ENCODE results near the gene MUC12.
"Not testable (repeated sequence)": the region's sequence is repeated elsewhere in the genome, so short reads cannot be mapped to it uniquely, and the experiment has no call there.

MUC12 gene

DNA sequence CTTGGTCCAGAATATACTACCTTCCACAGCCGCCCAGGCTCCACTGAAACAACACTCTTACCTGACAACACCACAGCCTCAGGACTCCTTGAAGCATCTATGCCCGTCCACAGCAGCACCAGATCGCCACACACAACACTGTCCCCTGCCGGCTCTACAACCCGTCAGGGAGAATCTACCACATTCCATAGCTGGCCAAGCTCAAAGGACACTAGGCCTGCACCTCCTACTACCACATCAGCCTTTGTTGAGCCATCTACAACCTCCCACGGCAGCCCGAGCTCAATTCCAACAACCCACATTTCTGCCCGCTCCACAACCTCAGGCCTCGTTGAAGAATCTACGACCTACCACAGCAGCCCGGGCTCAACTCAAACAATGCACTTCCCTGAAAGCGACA is 22.9 kb downstream of the MUC12 start:
- not testable (repeated sequence) for DNase-seq (ENCODE audit: low spot score)

GRCh38 chr7:100994671-100995070 is 25.3 kb downstream of the MUC12 start:
- not testable (repeated sequence) for DNase-seq (ENCODE audit: low spot score)

- DNase-seq (ENCODE audit: low spot score), result not testable (repeated sequence)
These were observed 29.2 kb downstream of the MUC12 start for GRCh38 chr7:100998530-100998929.

DNA sequence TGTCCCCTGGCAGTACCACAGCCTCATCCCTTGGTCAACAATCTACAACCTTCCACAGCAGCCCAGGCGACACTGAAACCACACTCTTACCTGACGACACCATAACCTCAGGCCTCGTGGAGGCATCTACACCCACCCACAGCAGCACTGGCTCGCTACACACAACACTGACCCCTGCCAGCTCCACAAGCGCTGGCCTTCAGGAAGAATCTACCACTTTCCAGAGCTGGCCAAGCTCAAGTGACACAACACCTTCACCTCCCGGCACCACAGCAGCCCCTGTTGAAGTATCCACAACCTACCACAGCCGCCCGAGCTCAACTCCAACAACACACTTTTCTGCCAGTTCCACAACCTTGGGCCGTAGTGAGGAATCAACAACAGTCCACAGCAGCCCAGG is 30.0 kb downstream of the MUC12 start:
- not testable (repeated sequence) for DNase-seq (ENCODE audit: low spot score)

- not testable (repeated sequence) for DNase-seq (ENCODE audit: low spot score)
These were observed 30.7 kb downstream of the MUC12 start for GRCh38 chr7:101000025-101000424.

DNA sequence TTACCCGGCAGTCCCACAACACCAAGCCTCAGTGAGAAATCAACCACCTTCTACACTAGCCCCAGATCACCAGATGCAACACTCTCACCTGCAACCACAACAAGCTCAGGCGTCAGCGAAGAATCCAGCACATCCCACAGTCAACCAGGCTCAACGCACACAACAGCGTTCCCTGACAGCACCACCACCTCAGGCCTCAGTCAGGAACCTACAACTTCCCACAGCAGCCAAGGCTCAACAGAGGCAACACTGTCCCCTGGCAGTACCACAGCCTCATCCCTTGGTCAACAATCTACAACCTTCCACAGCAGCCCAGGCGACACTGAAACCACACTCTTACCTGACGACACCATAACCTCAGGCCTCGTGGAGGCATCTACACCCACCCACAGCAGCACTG is 33.0 kb downstream of the MUC12 start:
- not testable (repeated sequence) for DNase-seq (ENCODE audit: low spot score)

GRCh38 chr7:101007361-101007760 is 38.0 kb downstream of the MUC12 start:
- not testable (repeated sequence) for DNase-seq (ENCODE audit: low spot score)

DNA sequence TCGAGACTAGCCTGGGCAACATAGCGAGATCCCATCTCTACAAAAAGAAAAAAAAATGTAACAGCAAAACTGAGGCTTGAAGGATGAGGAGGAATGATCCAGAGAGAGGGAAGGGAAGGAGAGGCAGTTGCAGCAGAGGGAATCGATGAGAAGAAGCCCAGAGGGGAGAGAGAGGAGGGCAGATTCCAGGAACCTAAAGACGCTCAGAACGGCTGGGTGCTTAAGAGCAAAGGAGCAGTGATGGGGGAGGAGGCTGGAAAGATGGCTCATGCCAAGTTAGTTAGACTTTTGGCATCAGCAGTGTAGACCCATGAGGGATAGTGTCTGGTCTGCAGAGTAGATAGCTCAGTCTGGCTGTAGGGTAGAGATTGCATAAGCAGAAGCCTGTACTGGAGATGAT is 40.3 kb downstream of the MUC12 start:
- DNase-seq (ENCODE audit: low spot score), result no peak

DNA sequence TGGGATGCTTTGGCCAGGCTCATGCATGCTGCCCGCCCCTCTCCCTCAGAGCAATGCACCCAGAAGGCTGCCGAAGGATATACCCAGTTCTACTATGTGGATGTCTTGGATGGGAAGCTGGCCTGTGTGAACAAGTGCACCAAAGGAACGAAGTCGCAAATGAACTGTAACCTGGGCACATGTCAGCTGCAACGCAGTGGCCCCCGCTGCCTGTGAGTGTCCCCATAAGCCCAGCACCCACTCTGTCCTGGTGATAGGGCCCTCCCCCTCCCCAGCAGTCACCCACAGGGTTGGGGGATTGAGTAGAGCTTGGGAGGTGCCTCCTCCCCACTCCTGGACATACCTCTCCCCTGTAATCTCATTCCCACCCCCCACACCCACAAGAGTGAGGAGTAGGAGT is 43.6 kb downstream of the MUC12 start:
- DNase-seq (ENCODE audit: low spot score), result no peak

DNA sequence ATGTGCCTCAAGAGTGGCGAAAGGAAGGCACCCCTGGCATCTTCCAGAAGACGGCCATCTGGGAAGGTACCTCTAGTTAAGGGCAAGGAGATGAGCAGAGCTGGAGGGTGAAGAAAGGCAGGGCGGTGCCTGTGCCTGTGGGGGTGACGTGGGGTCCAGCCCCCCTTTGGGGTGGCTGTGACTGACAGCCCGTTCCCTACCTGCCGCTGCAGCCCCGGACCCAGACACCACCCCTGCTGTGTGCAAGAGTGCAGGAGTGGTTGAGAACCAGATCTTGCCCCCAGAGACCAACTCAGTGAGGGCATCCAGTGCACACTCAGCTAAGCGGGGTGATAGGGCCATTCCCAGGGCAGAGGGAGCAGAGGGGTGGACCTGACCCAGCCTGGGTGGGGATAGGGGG is 46.3 kb downstream of the MUC12 start:
- DNase-seq (ENCODE audit: low spot score), result no peak

DNA sequence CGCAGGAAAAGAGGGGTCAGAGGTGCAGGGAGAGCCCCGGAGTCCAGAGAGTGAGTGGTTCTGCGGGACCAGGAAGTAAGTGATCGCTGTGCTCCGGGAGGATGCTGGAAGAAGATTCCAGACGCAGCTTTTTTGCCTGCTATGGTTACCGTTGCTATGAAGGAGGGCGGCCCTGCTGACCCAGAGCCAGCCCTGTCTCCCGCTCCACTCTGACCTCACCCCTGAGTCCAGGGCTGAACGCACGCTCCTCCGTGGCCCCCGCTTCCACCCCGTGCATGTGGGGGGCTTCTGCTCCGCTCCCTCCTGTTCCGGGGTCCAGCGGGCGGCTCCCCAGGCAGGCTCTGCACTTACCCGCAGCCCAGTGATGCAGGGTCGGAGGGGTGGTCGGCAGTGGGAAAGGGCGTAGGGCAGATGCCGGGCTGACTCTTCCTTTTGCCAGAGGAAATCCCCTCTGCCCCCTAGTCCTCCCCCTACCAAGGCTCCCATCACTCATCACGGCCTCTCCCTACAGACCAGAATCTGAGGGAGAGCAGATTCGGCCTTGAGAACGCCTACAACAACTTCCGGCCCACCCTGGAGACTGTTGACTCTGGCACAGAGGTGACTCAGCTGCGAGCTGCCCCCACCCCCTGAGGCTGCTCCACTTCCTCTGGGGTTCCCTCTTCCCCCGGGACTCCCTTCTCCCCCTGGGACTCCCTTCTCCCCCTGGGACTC is 47.9 kb downstream of the MUC12 start:
- DNase-seq (ENCODE audit: low spot score), result peak; percentile 93

DNA sequence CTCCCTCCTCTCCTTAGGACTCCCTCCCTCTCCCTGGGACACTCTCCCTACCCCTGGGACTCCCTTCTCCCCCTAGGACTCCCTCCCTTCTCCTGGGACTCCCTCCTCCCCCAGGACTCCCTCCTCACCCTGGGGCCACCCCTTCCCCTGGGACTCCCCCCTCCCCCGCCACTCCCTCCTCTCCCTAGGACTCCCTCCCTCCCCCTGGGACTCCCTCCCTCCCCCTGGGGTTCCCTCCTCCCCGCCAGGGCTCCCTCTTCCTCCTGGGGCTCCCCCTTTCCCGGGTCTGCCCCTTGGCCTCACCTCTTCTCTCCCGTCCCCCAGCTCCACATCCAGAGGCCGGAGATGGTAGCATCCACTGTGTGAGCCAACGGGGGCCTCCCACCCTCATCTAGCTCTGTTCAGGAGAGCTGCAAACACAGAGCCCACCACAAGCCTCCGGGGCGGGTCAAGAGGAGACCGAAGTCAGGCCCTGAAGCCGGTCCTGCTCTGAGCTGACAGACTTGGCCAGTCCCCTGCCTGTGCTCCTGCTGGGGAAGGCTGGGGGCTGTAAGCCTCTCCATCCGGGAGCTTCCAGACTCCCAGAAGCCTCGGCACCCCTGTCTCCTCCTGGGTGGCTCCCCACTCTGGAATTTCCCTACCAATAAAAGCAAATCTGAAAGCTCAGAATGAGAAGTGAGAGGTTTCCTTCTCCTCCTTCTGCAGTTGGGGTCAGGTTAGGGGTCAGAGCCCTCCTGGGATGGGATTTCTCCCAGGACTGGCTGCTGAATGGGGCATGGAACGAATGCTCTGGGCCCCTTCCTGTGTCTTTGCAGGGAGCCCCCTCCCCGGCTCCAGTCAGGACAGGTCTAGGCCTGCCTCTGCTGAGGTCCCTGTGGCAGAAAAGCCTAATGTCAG is 49.2 kb downstream of the MUC12 start:
- no peak for DNase-seq (ENCODE audit: low spot score)

DNA sequence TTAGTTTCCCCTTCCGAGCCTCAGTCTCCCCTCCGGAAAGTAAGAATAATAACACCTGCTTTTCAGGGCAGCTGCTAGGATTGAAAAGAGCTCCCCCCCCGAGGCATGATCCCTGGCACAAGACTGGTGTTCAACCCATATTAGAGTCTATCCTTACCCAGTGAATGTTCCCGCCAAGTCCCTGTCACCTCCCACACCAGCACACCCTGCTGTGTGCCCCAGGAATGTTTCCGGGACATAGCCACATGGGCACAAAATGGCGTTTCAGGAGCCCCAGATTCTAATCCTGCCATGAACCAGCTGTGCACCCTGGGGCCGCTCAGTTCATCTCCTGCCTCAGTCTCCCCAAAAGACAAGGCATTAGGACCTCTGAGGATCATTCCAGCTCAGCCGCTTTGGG is 51.1 kb downstream of the MUC12 start:
- DNase-seq (ENCODE audit: low spot score), result no peak

DNA sequence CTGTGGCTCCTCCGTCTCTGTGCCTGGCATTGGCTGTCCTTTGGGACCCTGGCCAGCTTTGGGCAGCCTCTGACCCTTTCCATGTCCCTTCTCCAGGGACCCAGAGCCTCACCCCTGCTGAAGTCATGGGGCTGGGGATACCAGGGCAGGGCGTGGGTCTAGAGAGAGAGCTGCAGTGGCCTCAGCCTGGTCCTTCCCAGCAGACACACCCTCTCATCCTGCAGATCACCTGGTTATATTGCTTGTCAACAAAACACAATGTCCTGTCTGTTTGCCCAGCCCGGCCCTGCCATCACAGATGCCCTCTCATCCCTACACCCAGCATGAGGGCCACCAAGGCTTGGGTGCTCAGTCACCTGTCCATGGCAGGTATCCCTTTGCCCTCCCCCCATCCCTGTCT is 52.3 kb downstream of the MUC12 start:
- no peak for DNase-seq (ENCODE audit: low spot score)

DNA sequence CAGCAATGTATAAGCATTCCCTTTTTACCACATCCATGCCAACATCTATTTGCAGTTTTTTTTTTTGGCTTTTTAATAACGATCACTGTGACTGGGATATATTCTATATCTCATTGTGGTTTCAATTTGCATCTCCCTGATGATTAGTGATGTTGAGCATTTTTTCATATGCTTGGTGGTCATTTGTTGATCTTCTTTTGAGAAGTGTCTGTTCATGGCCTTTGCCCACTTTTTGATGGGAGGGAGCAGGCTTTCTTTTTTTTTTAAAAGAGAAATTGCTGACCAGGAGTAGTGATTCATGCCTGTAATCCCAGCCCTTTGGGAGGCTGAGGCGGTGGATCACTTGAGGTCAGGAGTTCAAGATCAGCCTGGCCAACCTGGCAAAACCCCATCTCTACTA is 54.5 kb downstream of the MUC12 start:
- DNase-seq (ENCODE audit: low spot score), result no peak

DNA sequence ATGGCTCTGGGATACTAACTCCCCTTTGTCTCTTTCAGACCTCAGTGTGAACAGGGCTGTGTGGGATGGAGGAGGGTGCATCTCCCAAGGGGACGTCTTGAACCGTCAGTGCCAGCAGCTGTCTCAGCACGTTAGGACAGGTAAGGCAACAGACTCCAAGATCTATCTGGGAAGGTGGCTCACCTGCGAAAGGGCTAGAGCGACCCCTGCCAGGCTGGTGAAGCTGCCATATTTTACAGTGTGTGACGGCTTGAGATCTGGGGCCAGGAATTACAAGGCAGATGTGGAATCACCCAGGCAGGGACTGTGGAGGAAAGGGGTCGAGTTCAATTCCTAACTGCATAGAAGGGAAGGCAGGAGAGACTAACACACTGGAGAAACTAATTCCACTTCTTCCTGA is 61.7 kb downstream of the MUC12 start:
- DNase-seq (ENCODE audit: low spot score), result no peak

DNA sequence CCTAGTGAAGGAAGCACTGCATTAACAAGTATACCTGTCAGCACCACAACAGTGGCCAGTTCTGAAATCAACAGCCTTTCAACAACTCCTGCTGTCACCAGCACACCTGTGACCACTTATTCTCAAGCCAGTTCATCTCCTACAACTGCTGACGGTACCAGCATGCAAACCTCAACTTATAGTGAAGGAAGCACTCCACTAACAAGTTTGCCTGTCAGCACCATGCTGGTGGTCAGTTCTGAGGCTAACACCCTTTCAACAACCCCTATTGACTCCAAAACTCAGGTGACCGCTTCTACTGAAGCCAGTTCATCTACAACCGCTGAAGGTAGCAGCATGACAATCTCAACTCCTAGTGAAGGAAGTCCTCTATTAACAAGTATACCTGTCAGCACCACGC is 66.6 kb downstream of the MUC12 start:
- no peak for DNase-seq (ENCODE audit: low spot score)

DNA sequence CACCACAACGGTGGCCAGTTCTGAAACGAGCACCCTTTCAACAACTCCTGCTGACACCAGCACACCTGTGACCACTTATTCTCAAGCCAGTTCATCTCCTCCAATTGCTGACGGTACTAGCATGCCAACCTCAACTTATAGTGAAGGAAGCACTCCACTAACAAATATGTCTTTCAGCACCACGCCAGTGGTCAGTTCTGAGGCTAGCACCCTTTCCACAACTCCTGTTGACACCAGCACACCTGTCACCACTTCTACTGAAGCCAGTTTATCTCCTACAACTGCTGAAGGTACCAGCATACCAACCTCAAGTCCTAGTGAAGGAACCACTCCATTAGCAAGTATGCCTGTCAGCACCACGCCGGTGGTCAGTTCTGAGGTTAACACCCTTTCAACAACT is 71.9 kb downstream of the MUC12 start:
- not testable (repeated sequence) for DNase-seq (ENCODE audit: low spot score)

GRCh38 chr7:101058355-101058754 is 89.0 kb downstream of the MUC12 start:
- peak; percentile 66 for DNase-seq (ENCODE audit: low spot score)

GRCh38 chr7:101059620-101059942 is 90.2 kb downstream of the MUC12 start:
- DNase-seq (ENCODE audit: low spot score), result no peak

GRCh38 chr7:101060992-101061391 is 91.6 kb downstream of the MUC12 start:
- no peak for DNase-seq (ENCODE audit: low spot score)

- not testable (repeated sequence) for DNase-seq (ENCODE audit: low spot score)
These were observed 94.8 kb downstream of the MUC12 start for GRCh38 chr7:101064176-101064550.

- DNase-seq (ENCODE audit: low spot score), result not testable (repeated sequence)
These were observed 95.8 kb downstream of the MUC12 start for GRCh38 chr7:101065162-101065561.

All from GM03348 (cell line).